Thymus (tissue), 11 donors: ENCODE data around the gene IKBKG. TPM values are rescaled to one million over a fixed set of nuclear protein-coding genes. Genes with fewer than 3 reads are reported as not detected.

Experiments used
- DNase-seq, 9 donors: peaks; one replicate each; pipeline ENCODE4 v3.0.0-alpha.2; 2013; ENCODE audit warnings: low spot score in 9 of 9, low read depth in 6 of 9, missing footprints in 1 of 9
- H3K27ac ChIP-seq, 2 donors: one replicate each; pipeline ENCODE4 v1.5.1; 2013; ENCODE audit warnings: control low read depth in 1 of 2, low read depth in 1 of 2, low read length in 1 of 2, mild to moderate bottlenecking in 1 of 2, moderate library complexity in 1 of 2
- H3K27me3 ChIP-seq, 2 donors: one replicate each; pipeline ENCODE4 v1.5.1; 2013; ENCODE audit warnings: low read length in 1 of 2; ENCODE audit not compliant: control insufficient read depth in 2 of 2, insufficient read depth in 1 of 2
- H3K36me3 ChIP-seq, 2 donors: one replicate each; pipeline ENCODE4 v1.5.1; 2013; ENCODE audit warnings: low read length in 1 of 2, mild to moderate bottlenecking in 1 of 2, moderate library complexity in 1 of 2; ENCODE audit not compliant: control insufficient read depth in 2 of 2, insufficient read depth in 2 of 2
- H3K4me1 ChIP-seq, 2 donors: one replicate each; pipeline ENCODE4 v1.5.1; 2013; ENCODE audit warnings: low read length in 2 of 2; ENCODE audit not compliant: control insufficient read depth in 2 of 2, insufficient read depth in 2 of 2
- H3K4me3 ChIP-seq, 2 donors: one replicate each; pipeline ENCODE4 v1.5.1; 2013; ENCODE audit warnings: low read length in 2 of 2, control low read depth in 1 of 2, mild to moderate bottlenecking in 1 of 2
- H3K9me3 ChIP-seq, 2 donors: one replicate each; pipeline ENCODE4 v1.5.1; 2013; ENCODE audit warnings: low read length in 1 of 2, mild to moderate bottlenecking in 1 of 2; ENCODE audit not compliant: control insufficient read depth in 2 of 2, insufficient read depth in 1 of 2
- WGBS: extraction: QIAGEN DNeasy Blood & Tissue Kit; methylation state at CpG from one replicate; pipeline ENCODE4 v1.1.7; 2013; 5-methylcytosine and 5-hydroxymethylcytosine counted together
- polyA plus RNA-seq: library from polyadenylated mRNA; stranded (reverse); fragments of 200-250 nt; gene quantifications from one replicate; pipeline ENCODE4 v1.2.3, GENCODE V29; 2013
- total RNA-seq: library from RNA; stranded (reverse); fragments of 120-200 nt; gene quantifications from one replicate; pipeline ENCODE4 v1.2.4, GENCODE V29; 2013
- donor health status: healthy.

The IKBKG gene
- total and polyA plus RNA-seq, 2 donors, result 17.7 to 38.3 TPM

DNA sequence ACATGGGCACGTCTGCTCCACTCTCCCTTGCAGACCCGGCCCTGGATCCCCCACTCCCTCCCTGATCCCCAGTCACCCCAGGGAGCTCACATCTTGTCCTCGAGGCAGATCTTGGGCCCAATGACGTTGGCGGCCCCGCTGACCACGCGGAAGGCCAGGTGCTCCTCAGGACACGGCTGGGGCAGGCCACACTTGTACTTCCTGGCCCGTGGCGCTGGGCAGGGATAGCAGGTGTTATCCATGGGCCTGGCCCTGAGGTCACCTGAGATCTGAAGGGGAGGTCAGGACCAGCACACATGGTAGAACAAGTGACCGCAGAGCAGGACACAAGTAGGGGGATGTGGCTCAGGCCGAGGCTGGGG lies 39.1 kb upstream of the IKBKG start:
- H3K4me1 ChIP-seq, result peaks cover 5 to 14% of the 10 kb centered on the region in 2 donors
- H3K27ac ChIP-seq, result no peak overlapping the region
- no peak overlapping the region for H3K4me3 ChIP-seq
- H3K36me3 ChIP-seq, result peaks cover 19 to 34% of the 10 kb centered on the region in 2 donors
- H3K9me3 ChIP-seq, result peaks cover 0 to 12% of the 10 kb centered on the region in 2 donors
- no peaks in the 10 kb centered on the region for H3K27me3 ChIP-seq
- DNase-seq, result no peak
- 99% methylated on average over 13 of the region's 13 CpGs for WGBS

DNA sequence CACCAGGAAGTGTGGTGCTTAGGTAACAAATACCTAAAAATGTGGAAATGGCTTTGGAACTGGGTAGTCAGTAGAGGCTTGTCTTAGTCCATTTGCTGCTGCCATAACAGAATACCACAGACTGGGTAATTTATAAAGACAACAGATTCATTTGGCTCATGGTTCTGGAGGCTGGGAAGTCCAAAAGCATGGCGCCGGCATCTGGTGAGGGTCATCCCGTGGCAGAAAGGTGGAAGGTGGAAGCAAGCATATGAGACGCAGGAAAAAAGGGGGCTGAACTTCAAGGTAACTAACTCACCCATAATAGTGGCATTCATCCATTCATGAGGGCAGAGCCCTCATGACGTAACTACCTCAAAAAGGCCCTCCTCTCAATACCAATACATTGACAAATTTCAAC lies 38.0 kb upstream of the IKBKG start:
- Histone ChIP-seq H3K4me3 (no peak overlapping the region), H3K36me3 (peaks cover 19 to 34% of the 10 kb centered on the region in 2 donors), H3K9me3 (peaks cover 0 to 12% of the 10 kb centered on the region in 2 donors), H3K27me3 (no peaks in the 10 kb centered on the region), H3K4me1 (peaks cover 5 to 14% of the 10 kb centered on the region in 2 donors), H3K27ac (no peak overlapping the region)
- no peak for DNase-seq
- over 99% methylated on average over 5 of the region's 5 CpGs for WGBS

DNA sequence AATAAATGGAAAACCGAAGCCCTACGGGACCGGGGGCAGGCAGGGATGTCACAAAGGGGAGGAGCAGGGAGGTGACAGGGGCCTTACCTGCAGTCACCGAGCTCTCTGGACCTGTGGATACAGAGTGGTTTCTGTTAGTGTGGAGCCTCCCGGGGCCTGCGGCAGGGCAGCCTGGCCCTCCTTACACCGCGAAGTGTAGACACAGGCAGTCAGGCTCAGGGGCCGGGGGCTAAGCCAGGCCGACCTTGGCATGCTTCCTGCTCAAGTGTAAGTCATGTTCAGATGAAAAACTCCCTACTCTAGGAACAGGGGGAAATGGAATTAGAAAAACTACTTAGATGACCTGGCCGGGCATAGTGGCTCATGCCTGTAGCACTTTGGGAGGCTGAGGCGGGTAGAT lies 35.7 kb upstream of the IKBKG start:
- Histone ChIP-seq H3K9me3 (peaks cover 0 to 17% of the 10 kb centered on the region in 2 donors), H3K4me1 (peaks cover 8 to 24% of the 10 kb centered on the region in 2 donors), H3K27me3 (no peaks in the 10 kb centered on the region), H3K36me3 (peaks cover 14 to 22% of the 10 kb centered on the region in 2 donors), H3K27ac (peak overlapping the region; percentile 79 to 84), H3K4me3 (no peak overlapping the region)
- 67% methylated on average over 12 of the region's 12 CpGs for WGBS
- DNase-seq, result no peak

DNA sequence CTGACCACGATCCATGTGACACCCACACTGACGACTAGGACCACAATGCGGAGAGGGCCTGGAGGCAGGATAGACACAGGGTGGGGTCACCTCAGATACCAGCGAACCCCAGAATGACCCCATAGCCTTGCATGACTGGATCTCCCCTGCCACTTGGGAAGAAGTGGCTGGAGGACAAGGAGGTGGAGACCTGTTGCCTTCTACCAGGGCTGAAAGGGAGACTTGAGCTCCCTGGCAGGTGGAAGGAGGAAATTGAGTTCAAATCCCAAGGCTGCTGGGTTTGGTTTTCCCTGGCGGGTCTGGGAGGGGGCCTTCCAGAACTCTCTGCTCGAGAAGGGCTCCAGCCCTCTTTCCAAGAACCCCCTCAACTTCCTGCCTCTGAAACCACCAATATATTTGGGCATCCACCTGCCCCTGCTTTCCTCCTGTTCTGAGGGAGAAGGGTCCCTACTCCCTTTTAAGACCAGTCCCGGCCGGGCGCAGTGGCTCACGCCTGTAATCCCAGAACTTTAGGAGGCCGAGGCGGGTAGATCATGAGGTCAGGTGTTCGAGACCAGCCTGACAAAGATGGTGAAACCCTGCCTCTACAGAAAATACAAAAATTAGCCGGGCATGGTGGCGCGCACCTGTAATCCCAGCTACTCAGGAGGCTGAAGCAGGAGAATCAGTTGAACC lies 34.4 kb upstream of the IKBKG start:
- H3K4me3 ChIP-seq, result no peak overlapping the region
- no peak for DNase-seq
- H3K36me3 ChIP-seq, result peaks cover 7 to 15% of the 10 kb centered on the region in 2 donors
- WGBS, result 93% methylated on average over 16 of the region's 16 CpGs
- H3K4me1 ChIP-seq, result peaks cover 10 to 30% of the 10 kb centered on the region in 2 donors
- peaks cover 0 to 17% of the 10 kb centered on the region in 2 donors for H3K9me3 ChIP-seq
- no peaks in the 10 kb centered on the region for H3K27me3 ChIP-seq
- no peak overlapping the region for H3K27ac ChIP-seq

DNA sequence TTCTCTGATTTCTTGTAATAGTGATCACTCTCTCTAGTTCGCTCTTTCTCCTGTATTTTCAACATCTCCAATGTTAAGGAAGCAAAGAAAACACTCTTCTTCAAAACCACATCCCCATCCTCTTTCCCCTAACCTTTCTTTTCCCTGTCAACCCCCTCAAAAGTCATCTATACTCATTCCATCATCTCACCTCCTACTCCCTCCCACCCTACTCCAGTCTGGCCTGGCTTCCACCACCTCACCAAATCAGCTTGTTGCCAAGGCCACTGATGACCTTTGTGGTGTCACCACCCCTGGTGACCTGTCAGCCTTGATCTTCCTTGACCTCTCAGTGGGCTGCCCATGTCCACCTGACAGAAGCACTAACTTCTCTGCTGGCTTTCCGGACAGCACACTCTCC lies 33.7 kb upstream of the IKBKG start:
- Histone ChIP-seq H3K27ac (no peak overlapping the region), H3K27me3 (no peaks in the 10 kb centered on the region), H3K4me3 (no peak overlapping the region), H3K36me3 (peaks cover 7 to 11% of the 10 kb centered on the region in 2 donors), H3K9me3 (peaks cover 0 to 17% of the 10 kb centered on the region in 2 donors), H3K4me1 (peaks cover 10 to 30% of the 10 kb centered on the region in 2 donors)
- DNase-seq, result no peak
- WGBS, result 98% methylated on average over 2 of the region's 2 CpGs

DNA sequence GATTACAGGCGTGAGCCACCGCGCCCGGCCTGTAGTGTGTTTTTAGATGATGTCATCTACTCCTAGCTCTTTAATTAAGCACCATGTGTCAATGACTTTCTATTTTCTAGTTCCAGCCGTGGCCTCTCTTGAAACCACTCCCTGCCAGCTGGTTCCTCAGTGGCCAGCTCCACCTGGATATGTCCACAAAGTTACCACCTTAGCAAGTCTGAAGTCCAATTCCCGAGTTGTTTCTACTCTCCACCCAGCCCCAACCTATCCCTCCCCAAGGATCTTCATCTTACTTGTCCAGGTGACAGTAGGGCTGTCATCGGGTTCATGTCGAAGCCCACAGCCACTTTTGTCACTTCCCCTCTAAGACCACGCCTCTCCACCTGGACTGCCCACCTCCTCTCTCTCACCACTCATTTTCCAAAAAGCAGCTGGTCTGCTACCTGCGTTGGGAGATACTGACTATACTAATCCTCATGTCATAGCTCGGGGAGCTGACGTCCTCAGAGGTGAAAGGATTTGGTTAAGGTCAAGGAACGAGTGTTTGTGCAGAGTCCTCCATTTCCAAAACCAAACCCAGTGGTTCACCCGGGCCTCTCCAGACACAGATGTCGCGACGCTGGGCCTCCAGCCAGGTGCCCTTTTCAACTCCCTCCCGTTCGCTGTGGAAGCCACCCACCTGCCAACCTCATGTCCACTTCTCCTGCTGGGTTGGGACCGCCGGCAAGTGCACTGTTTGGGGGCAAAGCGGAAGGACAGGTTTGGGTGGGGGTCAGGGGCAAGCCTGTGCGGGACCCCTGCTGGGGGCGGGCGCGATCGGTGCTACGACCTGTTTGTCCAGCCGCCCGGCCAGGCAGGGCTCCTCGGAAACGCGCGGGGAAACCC lies 32.1 kb upstream of the IKBKG start:
- Histone ChIP-seq H3K4me1 (peaks cover 10 to 30% of the 10 kb centered on the region in 2 donors), H3K36me3 (peaks cover 0 to 3% of the 10 kb centered on the region in 2 donors), H3K27me3 (no peaks in the 10 kb centered on the region), H3K9me3 (peaks cover 0 to 11% of the 10 kb centered on the region in 2 donors), H3K4me3 (peak overlapping the region; percentile 71 to 80), H3K27ac (peak overlapping the region; percentile 70 to 79)
- 17% methylated on average over 34 of the region's 34 CpGs for WGBS
- DNase-seq, result peak in 1 of 9 donors; percentile 37

DNA sequence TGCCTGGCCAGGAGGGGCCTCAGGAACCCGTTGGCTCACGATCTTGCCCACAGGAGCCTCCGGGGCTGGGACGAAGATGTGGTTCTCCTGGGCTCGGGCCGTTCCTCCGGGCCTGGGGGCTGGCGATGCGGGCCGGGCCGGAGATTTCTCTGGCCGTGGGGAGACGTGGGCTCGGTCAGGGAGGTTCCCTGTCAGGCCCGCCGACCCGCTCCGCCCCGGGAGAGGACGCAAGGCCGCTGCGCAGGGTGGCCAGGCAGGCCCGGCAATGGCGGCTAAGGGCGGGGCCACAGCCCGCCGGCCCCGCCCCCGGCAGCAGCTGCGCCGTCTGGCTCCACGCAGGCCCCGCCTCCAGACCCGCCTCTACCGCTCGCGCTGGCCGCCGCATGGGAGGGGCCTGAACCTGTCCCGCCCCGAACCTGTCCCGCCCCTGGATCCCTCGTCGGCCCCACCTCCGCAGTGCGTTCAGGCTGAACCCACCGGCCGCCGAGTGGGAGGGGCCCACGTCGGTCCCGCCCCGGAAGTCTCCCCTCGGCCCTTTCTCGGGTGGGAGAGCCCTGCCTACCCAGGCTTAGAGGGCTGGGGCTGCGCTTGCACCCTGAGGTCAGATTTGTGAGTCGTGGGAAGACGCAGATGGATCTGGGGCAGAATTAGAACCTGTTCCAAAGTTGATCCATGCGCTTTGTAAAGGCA lies 31.3 kb upstream of the IKBKG start, which contains the start of gene FAM3A:
Gene FAM3A (minus strand): TSS at position 267 of the 690 bp plus-strand sequence. CDS start 460 bp downstream, outside the sequence.
- Histone ChIP-seq H3K9me3 (peaks cover 0 to 11% of the 10 kb centered on the region in 2 donors), H3K36me3 (peaks cover 0 to 3% of the 10 kb centered on the region in 2 donors), H3K4me1 (peaks cover 10 to 28% of the 10 kb centered on the region in 2 donors), H3K4me3 (peak within 1 kb of the TSS; percentile 71 to 80), H3K27me3 (no peaks in the 10 kb centered on the region), H3K27ac (peak within 1 kb of the TSS; percentile 79 to 87)
- under 1% methylated on average over 58 of the region's 59 CpGs for WGBS
- peak in 8 of 9 donors; percentile 57 to 90 (median 81) for DNase-seq

DNA sequence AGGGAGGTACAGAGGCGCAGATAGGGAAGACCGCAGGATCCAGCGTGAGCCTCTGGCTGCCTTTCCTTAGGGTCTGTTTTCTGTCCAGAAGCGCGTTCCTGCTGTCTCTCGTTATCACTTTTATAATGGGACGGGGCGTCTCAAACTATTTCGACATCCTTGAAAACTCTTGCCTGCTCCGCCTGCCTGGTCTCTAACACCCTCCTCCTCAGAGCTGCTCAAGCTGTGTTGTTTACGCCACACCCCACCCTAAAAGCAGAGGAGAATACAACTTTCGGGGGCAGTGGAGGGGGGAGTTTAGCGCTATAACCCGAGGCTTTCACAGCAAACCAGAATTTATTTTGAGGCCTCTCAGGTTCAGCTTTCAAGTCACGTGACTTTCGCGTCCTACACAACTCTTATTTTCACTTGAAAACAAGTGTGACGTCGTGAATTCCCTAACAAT lies 30.7 kb upstream of the IKBKG start:
- peak in 1 of 9 donors; percentile 59 for DNase-seq
- WGBS, result 20% methylated on average over 19 of the region's 19 CpGs
- Histone ChIP-seq H3K27ac (peak overlapping the region; percentile 52 to 87), H3K36me3 (peaks cover 0 to 3% of the 10 kb centered on the region in 2 donors), H3K4me3 (peak overlapping the region; percentile 35 to 55), H3K4me1 (peaks cover 7 to 23% of the 10 kb centered on the region in 2 donors), H3K9me3 (peaks cover 0 to 11% of the 10 kb centered on the region in 2 donors), H3K27me3 (no peaks in the 10 kb centered on the region)
